IMR-90 (cell line): ENCODE results near the gene CDX2. TPM values are rescaled to one million over a fixed set of nuclear protein-coding genes. Genes with fewer than 3 reads are reported as not detected.

Source experiments
- ATAC-seq: fragments of 200-7000 bp; cut with Tn5 transposase; 2 replicates; pipeline ENCODE4 v1.9.1; 2020; ENCODE audit warnings: low read depth, mild to moderate bottlenecking, moderate library complexity
- BruUV-seq: library from RNA; stranded (reverse); fragments of 400-500 nt; replicated peaks from 2 replicates; lab custom pipeline; 2021; lab: Mats Ljungman, UMichigan
- CTCF ChIA-PET: fragments of 300-600 bp; formaldehyde crosslinking; extraction: SDS; loops from one replicate; lab custom pipeline; 2021; ENCODE audit warnings: antibody characterized with exemption; lab: Yijun Ruan, JAX
- POLR2A ChIA-PET: fragments of 300-600 bp; sonication (Branson Sonifier 250); formaldehyde crosslinking; loops from one replicate; lab custom pipeline; 2022; ENCODE audit warnings: antibody characterized with exemption; ENCODE audit not compliant: unreplicated experiment; lab: Charles Lee
- DNase-seq: peaks from one replicate; pipeline ENCODE4 v3.0.0; 2013
- H2AFZ ChIP-seq: replicated peaks from 2 replicates; pipeline ENCODE3; 2013; ENCODE audit warnings: low read length, mild to moderate bottlenecking; ENCODE audit not compliant: poor library complexity
- H2AK5ac ChIP-seq: 2 replicates; pipeline ENCODE4 v1.6.1; 2013; ENCODE audit warnings: low read depth, low read length, inconsistent platforms
- H2AK9ac ChIP-seq: replicated peaks from 2 replicates; pipeline ENCODE3; 2013; ENCODE audit warnings: mild to moderate bottlenecking, low read depth, low read length, moderate library complexity; ENCODE audit not compliant: poor library complexity
- H2BK120ac ChIP-seq: 2 replicates; pipeline ENCODE4 v1.6.1; 2013; ENCODE audit warnings: low read depth, low read length, inconsistent platforms
- H2BK15ac ChIP-seq: 3 replicates; pipeline ENCODE4 v1.6.1; 2013; ENCODE audit warnings: low read depth, low read length, inconsistent platforms
- H2BK20ac ChIP-seq: 2 replicates; pipeline ENCODE4 v1.6.1; 2013; ENCODE audit warnings: low read depth, mild to moderate bottlenecking, inconsistent platforms, low read length, moderate library complexity
- H2BK5ac ChIP-seq: 2 replicates; pipeline ENCODE4 v1.6.1; 2013; ENCODE audit warnings: mild to moderate bottlenecking, low read depth, low read length, inconsistent platforms; ENCODE audit not compliant: poor library complexity, severe bottlenecking
- H3K14ac ChIP-seq: replicated peaks from 2 replicates; pipeline ENCODE4 v1.6.1; 2013; ENCODE audit warnings: low read depth, low read length, inconsistent platforms
- H3K18ac ChIP-seq: 2 replicates; pipeline ENCODE4 v1.6.1; 2013; ENCODE audit warnings: low read depth, low read length, control low read depth
- H3K23ac ChIP-seq: 2 replicates; pipeline ENCODE4 v1.6.1; 2013; ENCODE audit warnings: low read depth, low read length, inconsistent platforms
- H3K27ac ChIP-seq: 2 replicates; pipeline ENCODE4 v1.5.1; 2013; ENCODE audit warnings: mild to moderate bottlenecking, control low read depth, low read length; ENCODE audit not compliant: insufficient read depth
- H3K27me3 ChIP-seq: 2 replicates; pipeline ENCODE4 v1.6.1; 2013; ENCODE audit warnings: low read length; ENCODE audit not compliant: control insufficient read depth, insufficient read depth
- H3K36me3 ChIP-seq: 2 replicates; pipeline ENCODE4 v1.6.1; 2013; ENCODE audit warnings: low read length, mixed read lengths; ENCODE audit not compliant: control insufficient read depth, insufficient read depth
- H3K4ac ChIP-seq: 2 replicates; pipeline ENCODE4 v1.6.1; 2013; ENCODE audit warnings: low read depth, low read length, inconsistent platforms
- H3K4me1 ChIP-seq: 2 replicates; pipeline ENCODE4 v1.6.1; 2013; ENCODE audit warnings: low read length, mixed read lengths; ENCODE audit not compliant: control insufficient read depth, insufficient read depth
- H3K4me2 ChIP-seq: 2 replicates; pipeline ENCODE4 v1.6.1; 2013; ENCODE audit warnings: low read depth, mild to moderate bottlenecking, control low read depth, low read length, moderate library complexity
- H3K4me3 ChIP-seq: 2 replicates; pipeline ENCODE4 v1.5.1; 2013; ENCODE audit warnings: low read depth, mild to moderate bottlenecking, control low read depth, low read length, moderate library complexity; ENCODE audit not compliant: insufficient read depth
- H3K56ac ChIP-seq: 2 replicates; pipeline ENCODE4 v1.6.1; 2013; ENCODE audit warnings: low read length, inconsistent platforms; ENCODE audit not compliant: insufficient read depth; ENCODE audit errors: extremely low read depth
- H3K79me1 ChIP-seq, 2 experiments: 2 replicates each; pipeline ENCODE4 v1.6.1; 2013; ENCODE audit warnings: low read length in 2 of 2, inconsistent platforms in 1 of 2, low read depth in 1 of 2
- H3K9ac ChIP-seq: 2 replicates; pipeline ENCODE4 v1.6.1; 2013; ENCODE audit warnings: low read depth, low read length, control low read depth
- H3K9me1 ChIP-seq: 2 replicates; pipeline ENCODE4 v1.6.1; 2013; ENCODE audit warnings: low read length, inconsistent platforms; ENCODE audit not compliant: insufficient read depth
- H3K9me3 ChIP-seq: 2 replicates; pipeline ENCODE4 v1.6.1; 2013; ENCODE audit warnings: low read length; ENCODE audit not compliant: control insufficient read depth, insufficient read depth
- H4K20me1 ChIP-seq: 2 replicates; pipeline ENCODE4 v1.6.1; 2013; ENCODE audit warnings: low read length, inconsistent platforms; ENCODE audit not compliant: insufficient read depth
- H4K5ac ChIP-seq: 2 replicates; pipeline ENCODE4 v1.6.1; 2013; ENCODE audit warnings: mild to moderate bottlenecking, low read depth, low read length, control low read depth
- H4K8ac ChIP-seq, 2 experiments: 2 replicates each; pipeline ENCODE4 v1.6.1; 2013; ENCODE audit warnings: low read depth in 2 of 2, low read length in 2 of 2, control low read depth in 1 of 2, inconsistent platforms in 1 of 2
- H4K91ac ChIP-seq: 2 replicates; pipeline ENCODE4 v1.6.1; 2013; ENCODE audit warnings: low read depth, low read length, inconsistent platforms; ENCODE audit not compliant: insufficient read depth
- BHLHE40 ChIP-seq: fragments of 150-350 bp; IDR thresholded peaks from 2 replicates; pipeline ENCODE4 v1.6.1; 2016; ENCODE audit warnings: mild to moderate bottlenecking, low read depth, low read length
- CHD1 ChIP-seq: IDR thresholded peaks from 2 replicates; pipeline ENCODE4 v1.6.1; 2012; ENCODE audit warnings: low read depth, low read length, improper control_type of control experiment
- ELK1 ChIP-seq: fragments of 150-350 bp; IDR thresholded peaks from 2 replicates; pipeline ENCODE4 v1.6.1; 2016; ENCODE audit warnings: low read depth, mild to moderate bottlenecking, low read length, moderate library complexity, borderline replicate concordance
- POLR2A ChIP-seq: IDR thresholded peaks from 2 replicates; pipeline ENCODE4 v1.6.1; 2012; ENCODE audit warnings: mild to moderate bottlenecking, low read depth, low read length
- WGBS, 2 experiments: methylation state at CpG; one replicate each; pipeline versions ENCODE4 v1.1.5 to v1.1.7; 2013; ENCODE audit warnings: missing lambda C conversion rate in 2 of 2; ENCODE audit not compliant: insufficient read length in 1 of 2; ENCODE audit errors: extremely low coverage in 2 of 2; 5-methylcytosine and 5-hydroxymethylcytosine counted together
- dilution Hi-C: fragments of 300-500 bp; cut with HindIII; formaldehyde crosslinking; loops from one replicate; pipeline ENCODE4 v1.14.3; 2018; ENCODE audit warnings: low sequenced_read_pairs; ENCODE audit not compliant: unreplicated experiment
- in situ Hi-C: fragments of 300-500 bp; cut with MboI; formaldehyde crosslinking; loops from 3 replicates; pipeline ENCODE4 v1.14.3; 2019; ENCODE audit warnings: low sequenced_read_pairs, inconsistent platforms, mixed read lengths
- intact Hi-C: fragments of 100-400 bp; cut with micrococcal nuclease; formaldehyde crosslinking; loops from 2 replicates; pipeline ENCODE4 v1.10.0; 2022
- polyA plus RNA-seq, 3 experiments: library from polyadenylated mRNA; depleted of rRNA; stranded (reverse); fragments of >200 nt; gene quantifications; 2 replicates each; pipeline ENCODE4 v1.2.3, GENCODE V29; 2012; ENCODE audit warnings: low replicate concordance in 1 of 3
- total RNA-seq: library from RNA; depleted of rRNA; stranded (reverse); fragments of >200 nt; gene quantifications from 2 replicates; pipeline ENCODE4 v1.2.3, GENCODE V29; 2012
- TF ChIP-seq, protein P1 (sequence below): conservative IDR thresholded peaks from 2 replicates; pipeline ENCODE4 v1.5.1; 2012; ENCODE audit warnings: mild to moderate bottlenecking, low read depth, low read length, improper control_type of control experiment

Gene CDX2
- total and polyA plus RNA-seq, 2 of the 4 experiments (the other 2 are of a cell fraction) = not detected

DNA sequence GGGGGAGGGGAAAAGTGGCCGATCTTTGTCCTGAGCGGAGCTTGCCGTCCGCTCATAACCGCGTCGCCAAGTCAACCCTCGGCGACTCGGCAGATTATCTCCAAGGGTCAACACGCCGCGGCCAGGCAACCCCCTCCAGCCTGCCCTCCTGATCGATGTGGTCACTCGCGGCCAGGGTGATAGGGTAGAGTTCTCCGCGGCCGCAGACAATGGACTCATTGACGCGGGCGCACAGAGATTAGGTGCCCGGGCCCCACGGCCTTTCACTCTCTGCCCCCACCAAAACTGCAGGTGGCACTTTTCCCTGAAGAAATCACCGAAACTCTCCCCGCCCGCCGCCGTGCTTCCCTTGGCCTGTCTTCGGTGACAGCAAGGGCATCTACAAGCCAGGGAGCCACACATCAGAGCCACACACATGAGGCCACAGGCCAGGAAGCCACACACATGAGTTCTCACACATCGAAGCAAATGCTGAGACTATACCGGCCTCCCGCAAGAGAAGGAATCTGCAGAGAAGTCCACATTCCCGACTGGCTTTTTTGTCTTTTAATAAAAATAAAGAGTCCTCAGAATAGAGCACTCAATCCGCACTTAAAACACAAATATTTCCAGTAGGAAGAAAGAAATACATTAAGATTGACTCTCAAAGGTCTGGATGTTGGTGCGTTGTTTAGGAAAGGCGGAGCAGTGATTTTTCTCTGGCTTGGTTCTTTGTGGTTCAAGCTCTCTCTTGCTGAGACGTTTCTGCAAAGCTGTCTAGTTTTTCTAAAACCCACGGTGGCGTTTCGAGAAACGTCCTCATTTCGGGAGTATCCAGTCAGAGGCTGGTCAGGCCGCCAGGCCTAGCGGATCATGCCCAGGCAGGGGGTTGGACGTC is 50.8 kb downstream of the CDX2 start:
- in situ Hi-C loops = no loop called here
- no peak overlapping the region for H3K4me2 ChIP-seq

More for the DNA sequence above, 50.8 kb downstream of the CDX2 start:
- Histone ChIP-seq H2BK5ac (no peak overlapping the region), H3K9me3 (peaks cover 10% of the 10 kb centered on the region; the same call in 1 of the 2 replicates), H3K9me1 (no peaks in the 10 kb centered on the region), H4K91ac (no peak overlapping the region), H3K27me3 (peaks cover 82% of the 10 kb centered on the region), H4K20me1 (no peaks in the 10 kb centered on the region), H2AK9ac (no peak overlapping the region), H2AFZ (no peak overlapping the region), H2BK20ac (no peak overlapping the region), H3K23ac (no peak overlapping the region; the same call in 1 of the 2 replicates), H3K56ac (no peak overlapping the region), H3K18ac (no peak overlapping the region), H4K8ac (no peak overlapping the region), H3K36me3 (no peaks in the 10 kb centered on the region), H3K27ac (no peak overlapping the region), H3K4me3 (no peak overlapping the region), H2AK5ac (no peak overlapping the region), H3K14ac (no peak overlapping the region), H2BK120ac (no peak overlapping the region), H2BK15ac (no peak overlapping the region), H3K9ac (no peak overlapping the region), H3K4ac (no peak overlapping the region), H3K4me1 (peaks cover 3% of the 10 kb centered on the region; the same call in 1 of the 2 replicates), H3K79me1 (no peaks in the 10 kb centered on the region), H4K5ac (no peak overlapping the region)
- TF ChIP-seq CHD1 (no peak), BHLHE40 (no peak), POLR2A (no peak), ELK1 (no peak)
- TF ChIP-seq, protein P1, sequence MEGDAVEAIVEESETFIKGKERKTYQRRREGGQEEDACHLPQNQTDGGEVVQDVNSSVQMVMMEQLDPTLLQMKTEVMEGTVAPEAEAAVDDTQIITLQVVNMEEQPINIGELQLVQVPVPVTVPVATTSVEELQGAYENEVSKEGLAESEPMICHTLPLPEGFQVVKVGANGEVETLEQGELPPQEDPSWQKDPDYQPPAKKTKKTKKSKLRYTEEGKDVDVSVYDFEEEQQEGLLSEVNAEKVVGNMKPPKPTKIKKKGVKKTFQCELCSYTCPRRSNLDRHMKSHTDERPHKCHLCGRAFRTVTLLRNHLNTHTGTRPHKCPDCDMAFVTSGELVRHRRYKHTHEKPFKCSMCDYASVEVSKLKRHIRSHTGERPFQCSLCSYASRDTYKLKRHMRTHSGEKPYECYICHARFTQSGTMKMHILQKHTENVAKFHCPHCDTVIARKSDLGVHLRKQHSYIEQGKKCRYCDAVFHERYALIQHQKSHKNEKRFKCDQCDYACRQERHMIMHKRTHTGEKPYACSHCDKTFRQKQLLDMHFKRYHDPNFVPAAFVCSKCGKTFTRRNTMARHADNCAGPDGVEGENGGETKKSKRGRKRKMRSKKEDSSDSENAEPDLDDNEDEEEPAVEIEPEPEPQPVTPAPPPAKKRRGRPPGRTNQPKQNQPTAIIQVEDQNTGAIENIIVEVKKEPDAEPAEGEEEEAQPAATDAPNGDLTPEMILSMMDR = no peak
- ChIA-PET POLR2A (no interaction called here), CTCF (no interaction called here)
- dilution Hi-C loops (no loop called here), intact Hi-C loops (no loop called here)
- DNase-seq (no peak), ATAC-seq (no peak)
- WGBS, 2 experiments = 3% methylated on average over 9 of the region's 46 CpGs; no CpG with 5 or more reads in 1 of the 2 experiments
- no TSS peak for BruUV-seq
